NCI-H82 (cell line): ENCODE results near the gene ERCC5.
A peak's percentile ranks its signal among the peaks of the same experiment; 100 is the strongest.

Source experiments
- DNase-seq: peaks from one replicate; lab custom pipeline; 2025; lab: John Stamatoyannopoulos, UW

ERCC5 gene

GRCh38 chr13:102845630-102846260 lies at the start of gene ERCC5:
ERCC5 (plus strand) TSS chr13:102846032; CDS start chr13:102846267, 235 bp downstream.
- DNase-seq = peak; percentile 98

- DNase-seq = peak; percentile 98
These were observed 47.0 kb upstream of the ERCC5 start, which contains the start of the genes BIVM and POGLUT2 for GRCh38 chr13:102798581-102799425. BIVM (plus strand) TSS chr13:102799119; CDS start chr13:102807268, 8,149 bp downstream. POGLUT2 (minus strand) TSS chr13:102798976; CDS start chr13:102798670, 306 bp downstream.

GRCh38 chr13:102799426-102800144 lies 46.2 kb upstream of the ERCC5 start:
- peak; percentile 62 for DNase-seq

- peak; percentile 89 for DNase-seq
These were observed 45.4 kb upstream of the ERCC5 start for GRCh38 chr13:102800145-102801041.

- DNase-seq = no peak
These were observed 40.2 kb upstream of the ERCC5 start for GRCh38 chr13:102805680-102806079.

GRCh38 chr13:102807699-102808098 lies 38.1 kb upstream of the ERCC5 start:
- DNase-seq = no peak

GRCh38 chr13:102812611-102813287 lies 33.1 kb upstream of the ERCC5 start:
- no peak for DNase-seq

- DNase-seq = no peak
These were observed 31.7 kb upstream of the ERCC5 start for GRCh38 chr13:102814025-102814607.

- DNase-seq = no peak
These were observed 31.0 kb upstream of the ERCC5 start for GRCh38 chr13:102814793-102815192.

GRCh38 chr13:102815788-102816187 lies 30.0 kb upstream of the ERCC5 start:
- DNase-seq = no peak

- DNase-seq = no peak
These were observed 29.1 kb upstream of the ERCC5 start for GRCh38 chr13:102816708-102817107.

- DNase-seq = peak; percentile 30
These were observed 28.6 kb upstream of the ERCC5 start for GRCh38 chr13:102817241-102817640.

GRCh38 chr13:102817907-102818306 lies 27.9 kb upstream of the ERCC5 start:
- DNase-seq = no peak

- no peak for DNase-seq
These were observed 20.4 kb upstream of the ERCC5 start for GRCh38 chr13:102825400-102825799.

GRCh38 chr13:102825921-102826706 lies 19.7 kb upstream of the ERCC5 start:
- DNase-seq = no peak

- no peak for DNase-seq
These were observed 15.2 kb upstream of the ERCC5 start for GRCh38 chr13:102830646-102831045.

- DNase-seq = no peak
These were observed 9.4 kb upstream of the ERCC5 start for GRCh38 chr13:102836471-102836870.

- no peak for DNase-seq
These were observed 7.6 kb upstream of the ERCC5 start for GRCh38 chr13:102838273-102838672.

- no peak for DNase-seq
These were observed 6.8 kb upstream of the ERCC5 start for GRCh38 chr13:102838982-102839381.

- no peak for DNase-seq
These were observed 6.4 kb upstream of the ERCC5 start for GRCh38 chr13:102839462-102839861.
